ENCODE data around the gene OR2K2. TPM values are rescaled to one million over a fixed set of nuclear protein-coding genes. Genes with fewer than 3 reads are reported as not detected.

The OR2K2 gene, protein sequence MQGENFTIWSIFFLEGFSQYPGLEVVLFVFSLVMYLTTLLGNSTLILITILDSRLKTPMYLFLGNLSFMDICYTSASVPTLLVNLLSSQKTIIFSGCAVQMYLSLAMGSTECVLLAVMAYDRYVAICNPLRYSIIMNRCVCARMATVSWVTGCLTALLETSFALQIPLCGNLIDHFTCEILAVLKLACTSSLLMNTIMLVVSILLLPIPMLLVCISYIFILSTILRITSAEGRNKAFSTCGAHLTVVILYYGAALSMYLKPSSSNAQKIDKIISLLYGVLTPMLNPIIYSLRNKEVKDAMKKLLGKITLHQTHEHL
- total RNA-seq, result not detected
- polyA plus RNA-seq, result not detected
- long read RNA-seq, donor 1, result 0 reads
- long read RNA-seq, donor 2, result 0 reads
- long read RNA-seq, donor 3, result 0 reads
- long read RNA-seq, donor 4, result 0 reads
- long read RNA-seq, donor 5, result 0 reads
- long read RNA-seq, donor 6, result 0 reads
- long read RNA-seq, donor 7, result 0 reads
- long read RNA-seq, donor 8, result 0 reads
- long read RNA-seq, donor 9, result 0 reads
- long read RNA-seq, donor 10, result 0 reads

DNA sequence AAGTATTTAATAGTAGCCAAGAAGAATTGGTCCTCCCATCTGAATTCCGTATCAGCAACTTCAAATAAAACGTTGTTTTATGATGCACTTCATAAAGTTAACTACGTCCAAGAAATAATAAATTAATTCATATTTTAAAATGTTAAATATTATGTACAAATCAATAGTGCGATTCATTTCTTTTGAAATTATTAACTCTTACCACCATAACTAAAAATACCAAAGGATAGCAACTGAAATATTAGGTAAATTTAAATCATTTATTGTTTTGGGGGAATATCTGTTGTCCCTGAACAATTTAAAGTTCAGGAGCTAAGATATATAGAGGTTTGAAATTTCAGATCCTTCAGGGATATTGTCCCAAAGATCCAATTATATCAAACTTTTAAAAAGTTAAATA is at the start of gene OR2K2:
Gene OR2K2, minus strand, starts transcription at position 101 of the 400 bp plus-strand sequence. CDS start 1,791 bp downstream, outside the sequence.
- no peak for DNase-seq

DNA sequence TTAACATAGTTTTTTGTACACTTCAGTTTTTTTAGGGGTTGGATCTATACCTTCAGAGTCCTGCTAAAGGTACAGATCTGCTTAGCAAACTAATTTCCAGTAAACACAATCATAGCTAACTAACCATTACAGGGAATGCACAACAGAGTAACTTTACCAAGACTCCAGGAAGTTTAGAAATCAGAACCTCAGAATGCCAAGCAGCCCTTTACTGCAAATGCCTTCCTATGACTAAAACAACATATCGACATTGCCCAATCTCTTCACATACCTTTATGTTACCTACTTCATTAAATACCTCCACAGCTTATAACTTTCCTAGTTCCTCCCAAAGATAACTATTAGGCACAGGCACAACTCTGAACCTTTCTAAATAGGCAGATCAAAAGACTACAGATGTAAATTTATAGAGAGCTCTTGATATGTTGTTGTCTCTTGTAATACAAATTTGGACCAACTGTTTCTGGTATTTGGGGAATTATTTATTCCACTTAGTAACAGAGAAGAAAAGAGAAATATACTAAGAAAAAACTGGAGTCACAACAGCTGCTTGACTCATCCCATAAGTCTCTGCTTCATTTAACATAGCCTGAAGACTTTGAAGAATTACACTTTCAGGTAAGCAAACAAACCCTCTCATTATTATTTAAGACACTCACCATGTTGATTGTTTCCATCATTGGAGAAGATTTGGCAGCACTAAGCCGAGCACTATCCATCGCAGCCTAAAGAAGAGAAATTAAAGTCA is 46.0 kb upstream of the OR2K2 start:
- H3K9me3 ChIP-seq, result no peaks in the 10 kb centered on the region
- 88 to 93% (median 90%) methylated on average over 3 of the region's 3 CpGs for WGBS, 5 donors
- TF ChIP-seq POLR2A (IDR thresholded peaks at IDR 0.05), result no peak
- TF ChIP-seq POLR2AphosphoS5 (IDR thresholded peaks at IDR 0.05), result no peak
- TF ChIP-seq, protein P1, sequence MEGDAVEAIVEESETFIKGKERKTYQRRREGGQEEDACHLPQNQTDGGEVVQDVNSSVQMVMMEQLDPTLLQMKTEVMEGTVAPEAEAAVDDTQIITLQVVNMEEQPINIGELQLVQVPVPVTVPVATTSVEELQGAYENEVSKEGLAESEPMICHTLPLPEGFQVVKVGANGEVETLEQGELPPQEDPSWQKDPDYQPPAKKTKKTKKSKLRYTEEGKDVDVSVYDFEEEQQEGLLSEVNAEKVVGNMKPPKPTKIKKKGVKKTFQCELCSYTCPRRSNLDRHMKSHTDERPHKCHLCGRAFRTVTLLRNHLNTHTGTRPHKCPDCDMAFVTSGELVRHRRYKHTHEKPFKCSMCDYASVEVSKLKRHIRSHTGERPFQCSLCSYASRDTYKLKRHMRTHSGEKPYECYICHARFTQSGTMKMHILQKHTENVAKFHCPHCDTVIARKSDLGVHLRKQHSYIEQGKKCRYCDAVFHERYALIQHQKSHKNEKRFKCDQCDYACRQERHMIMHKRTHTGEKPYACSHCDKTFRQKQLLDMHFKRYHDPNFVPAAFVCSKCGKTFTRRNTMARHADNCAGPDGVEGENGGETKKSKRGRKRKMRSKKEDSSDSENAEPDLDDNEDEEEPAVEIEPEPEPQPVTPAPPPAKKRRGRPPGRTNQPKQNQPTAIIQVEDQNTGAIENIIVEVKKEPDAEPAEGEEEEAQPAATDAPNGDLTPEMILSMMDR (IDR thresholded peaks at IDR 0.05), result no peak
- no peak for TF ChIP-seq EP300 (IDR thresholded peaks at IDR 0.05)
- H3K4me3 ChIP-seq, result no peak overlapping the region
- peaks cover 55 to 100% (median 94%) of the 10 kb centered on the region in 4 donors for H3K36me3 ChIP-seq
- no peak for DNase-seq
- H3K4me1 ChIP-seq, result no peaks in the 10 kb centered on the region
- intact Hi-C loops (cut with DNase I; ENCODE audit: low total_unique reads), result no loop called here
- no peaks in the 10 kb centered on the region for H3K27me3 ChIP-seq
- H3K27ac ChIP-seq, result no peak overlapping the region

More for the DNA sequence above, at the start of gene OR2K2:
- Histone ChIP-seq H3K9me3 (no peaks in the 10 kb centered on the region), H3K36me3 (no peaks in the 10 kb centered on the region), H3K4me1 (no peaks in the 10 kb centered on the region), H3K4me3 (no peak within 1 kb of the TSS), H3K27ac (no peak within 1 kb of the TSS), H3K27me3 (peaks cover 0 to 6% (median 0%) of the 10 kb centered on the region in 3 donors)
- intact Hi-C loops (cut with DNase I; ENCODE audit: low total_unique reads), result no loop called here
- 86 to 92% (median 90%) methylated on average over 4 of the region's 4 CpGs for WGBS, 5 donors
- TF ChIP-seq POLR2AphosphoS5 (IDR thresholded peaks at IDR 0.05) (no peak), POLR2A (IDR thresholded peaks at IDR 0.05) (no peak), EP300 (IDR thresholded peaks at IDR 0.05) (no peak)
- TF ChIP-seq, protein P1 (IDR thresholded peaks at IDR 0.05), result no peak

DNA sequence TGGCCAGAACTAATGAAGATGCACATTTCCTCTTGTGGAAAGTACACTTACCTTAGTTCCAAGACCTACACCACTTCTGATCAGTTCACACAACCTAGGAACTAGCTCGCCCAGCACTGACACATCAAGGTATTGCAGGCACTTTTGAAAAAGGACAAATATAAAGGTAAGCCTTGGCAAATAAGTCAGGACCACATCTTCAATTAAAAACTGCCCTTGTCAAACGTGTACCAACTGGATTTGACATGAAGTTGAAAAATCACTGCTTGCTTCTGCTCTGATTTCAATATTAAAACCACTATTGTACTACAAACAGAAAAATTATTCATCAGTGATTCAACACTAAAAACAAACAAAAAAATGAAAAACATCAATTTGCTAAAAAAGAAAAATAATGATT is 45.0 kb upstream of the OR2K2 start:
- Histone ChIP-seq H3K4me3 (no peak overlapping the region), H3K9me3 (no peaks in the 10 kb centered on the region), H3K27ac (no peak overlapping the region), H3K4me1 (no peaks in the 10 kb centered on the region), H3K27me3 (no peaks in the 10 kb centered on the region), H3K36me3 (peaks cover 64 to 100% (median 94%) of the 10 kb centered on the region in 4 donors)
- WGBS, 5 donors, result 78 to 93% (median 81%) methylated on average over 2 of the region's 2 CpGs
- TF ChIP-seq, protein P1 (IDR thresholded peaks at IDR 0.05), result no peak
- TF ChIP-seq POLR2A (IDR thresholded peaks at IDR 0.05), result no peak
- TF ChIP-seq EP300 (IDR thresholded peaks at IDR 0.05), result no peak
- no peak for TF ChIP-seq POLR2AphosphoS5 (IDR thresholded peaks at IDR 0.05)
- intact Hi-C loops (cut with DNase I; ENCODE audit: low total_unique reads), result no loop called here
- no peak for DNase-seq

DNA sequence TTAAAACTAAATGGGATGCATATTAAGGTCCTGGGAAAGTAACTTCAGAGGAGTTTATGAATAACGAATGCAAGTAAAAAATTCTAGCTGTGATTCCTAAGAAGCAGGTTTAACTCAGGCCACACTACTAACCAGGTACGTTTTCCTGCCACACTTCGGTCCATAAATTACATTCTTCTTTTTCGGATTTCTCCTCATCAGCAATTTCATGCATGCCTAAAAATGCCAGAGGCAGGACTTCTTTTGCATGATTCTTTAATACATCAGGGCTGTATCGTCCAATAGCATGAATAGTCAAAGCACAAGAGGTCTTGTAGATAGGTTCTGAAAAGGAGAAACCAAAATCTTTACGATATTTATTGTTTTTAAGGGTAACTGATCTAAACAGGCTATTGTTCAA is 42.3 kb upstream of the OR2K2 start:
- no peaks in the 10 kb centered on the region for H3K9me3 ChIP-seq
- no peak overlapping the region for H3K4me3 ChIP-seq
- TF ChIP-seq, protein P1 (IDR thresholded peaks at IDR 0.05), result no peak
- no peak for TF ChIP-seq POLR2A (IDR thresholded peaks at IDR 0.05)
- TF ChIP-seq POLR2AphosphoS5 (IDR thresholded peaks at IDR 0.05), result no peak
- DNase-seq, result no peak
- H3K36me3 ChIP-seq, result peaks cover 73 to 100% (median 94%) of the 10 kb centered on the region in 4 donors
- 97 to 99% (median 98%) methylated on average over 6 of the region's 6 CpGs for WGBS, 5 donors
- intact Hi-C loops (cut with DNase I; ENCODE audit: low total_unique reads), result no loop called here
- H3K27ac ChIP-seq, result no peak overlapping the region
- no peaks in the 10 kb centered on the region for H3K4me1 ChIP-seq
- no peaks in the 10 kb centered on the region for H3K27me3 ChIP-seq
